ENCODE measurements around the gene CYP2U1. TPM values are rescaled to one million over a fixed set of nuclear protein-coding genes. Genes with fewer than 3 reads are reported as not detected.
A peak's percentile ranks its signal among the peaks of the same experiment; 100 is the strongest.

Gene CYP2U1
- total and polyA plus RNA-seq, 9 of the 15 experiments (the other 6 are each of a cell fraction or from before 2014, with no cell fraction given): 0.03 to 0.15 (median 0.07) TPM

- DNase-seq (ENCODE audit: extremely low read depth in 1 of 4, low spot score in 3 of 4) (peak in 2 of 4 experiments; percentile 28 to 65), ATAC-seq (peak; percentile 91), FAIRE-seq (peak; percentile 52)
- no peaks in the 10 kb centered on the region; the same call in 1 of the 2 replicates for H4K20me1 ChIP-seq (replicated peaks; ENCODE audit: control insufficient read depth, insufficient read depth, low read length)
- ChIA-PET POLR2A (no interaction called here), CTCF (ENCODE audit: low intra/inter-chr PET ratio) (no interaction called here)
- H3K9me3 ChIP-seq (replicated peaks; ENCODE audit: control insufficient read depth, insufficient read depth, low read depth, low read length): no peaks in the 10 kb centered on the region; the same call in 1 of the 2 replicates
- H3K79me2 ChIP-seq (ENCODE audit: control insufficient read depth, insufficient read depth, low read length): no peaks in the 10 kb centered on the region
- in situ Hi-C loops (cut with MboI) (no loop called here), intact Hi-C loops (cut with micrococcal nuclease) (no loop called here)
- peak overlapping the region in 1 of 2 experiments; percentile 56; a peak in 1 of 4 replicates for H3K9ac ChIP-seq (ENCODE audit: insufficient read depth in 1 of 2, low read depth in 2 of 2, low read length in 2 of 2)
- peak overlapping the region; percentile 33; the same call in 1 of the 2 replicates for H3K4me2 ChIP-seq (ENCODE audit: insufficient read depth, low read length)
- BruUV-seq (replicated peaks): no TSS peak
- TF ChIP-seq EGR1 (conservative IDR thresholded peaks at IDR 0.05) (peak; percentile 90), CSDE1 (IDR thresholded peaks at IDR 0.05) (no peak), ARID4B (CRISPR knock-in tag; IDR thresholded peaks at IDR 0.05) (no peak), DPF2 (IDR thresholded peaks at IDR 0.05) (0 out of 2 replicates have a peak, but pooled peaks have one; percentile 41), SMARCE1 (IDR thresholded peaks at IDR 0.05) (0 out of 2 replicates have a peak, but pooled peaks have one; percentile 30), SOX6 (IDR thresholded peaks at IDR 0.05) (0 out of 2 replicates have a peak, but pooled peaks have one; percentile 28), KLF16 (IDR thresholded peaks at IDR 0.05) (peak; percentile 45; the same call in 1 of the 2 replicates), DACH1 (IDR thresholded peaks at IDR 0.05; ENCODE audit: partially characterized antibody) (no peak), EP400 (IDR thresholded peaks at IDR 0.05) (no peak), ARID1B (IDR thresholded peaks at IDR 0.05) (peak; percentile 53), HDAC1 (IDR thresholded peaks at IDR 0.05) (0 out of 4 replicates have a peak, but pooled peaks of 1 of the 2 experiments have one; percentile 26), SMARCA4 (IDR thresholded peaks at IDR 0.05) (peak; percentile 67; the same call in 1 of the 2 replicates), TEAD4 (IDR thresholded peaks at IDR 0.05; ENCODE audit: low read length) (peak; percentile 46; the same call in 1 of the 2 replicates), TEAD4 (CRISPR knock-in tag; IDR thresholded peaks at IDR 0.05; ENCODE audit: borderline replicate concordance) (no peak), CBFA2T3 (IDR thresholded peaks at IDR 0.05) (peak; percentile 21; the same call in 1 of the 2 replicates), NFE2 (IDR thresholded peaks at IDR 0.05; ENCODE audit: low read depth) (0 out of 2 replicates have a peak, but pooled peaks have one; percentile 17)
- H3K9me1 ChIP-seq (ENCODE audit: control insufficient read depth, insufficient read depth, low read length): no peaks in the 10 kb centered on the region
- H3K27me3 ChIP-seq (ENCODE audit: control insufficient read depth in 2 of 2, insufficient read depth in 2 of 2, low read length in 2 of 2): no peaks in the 10 kb centered on the region
- H3K27ac ChIP-seq (ENCODE audit: extremely low read depth, low read depth, low read length): no peak overlapping the region
- no peaks in the 10 kb centered on the region for H3K36me3 ChIP-seq (ENCODE audit: control insufficient read depth, insufficient read depth, low read length)
- peaks cover 3 to 7% of the 10 kb centered on the region in 2 experiments; a peak in 1 of 5 replicates for H3K4me1 ChIP-seq (replicated peaks in 1 of 2; ENCODE audit: control insufficient read depth in 2 of 2, insufficient read depth in 2 of 2, low read length in 2 of 2)
- peak overlapping the region; percentile 70; the same call in 1 of the 2 replicates for H2AFZ ChIP-seq (ENCODE audit: low read depth, low read length)
- WGBS (ENCODE audit: insufficient coverage, low coverage, missing lambda C conversion rate): 35% methylated on average over 11 of the region's 12 CpGs
- H3K4me3 ChIP-seq: no peak overlapping the region
Measured at GRCh38 chr4:107970063-107970798, 38.9 kb downstream of the CYP2U1 start.
